ENCODE data around the gene PEX5L. TPM values are rescaled to one million over a fixed set of nuclear protein-coding genes. Genes with fewer than 3 reads are reported as not detected.

The PEX5L gene
- polyA plus RNA-seq, 1 experiment = 0.14 TPM

GRCh38 chr3:179921951-179922350, 114.8 kb downstream of the PEX5L start:
- CTCF ChIA-PET = no interaction called here
- Histone ChIP-seq H3K9me3 (ENCODE audit: control insufficient read depth, insufficient read depth, low read length) (no peaks in the 10 kb centered on the region), H3K4me3 (ENCODE audit: low read depth, low read length) (no peak overlapping the region), H3K27ac (ENCODE audit: low read depth, low read length) (no peak overlapping the region), H3K27me3 (ENCODE audit: control insufficient read depth, insufficient read depth, low read length) (no peaks in the 10 kb centered on the region)
- no peak for TF ChIP-seq CTCF (IDR thresholded peaks at IDR 0.05; ENCODE audit: low read depth, low read length)
- POLR2A ChIA-PET = no interaction called here
- DNase-seq (ENCODE audit: low read depth, low spot score) = no peak

DNA sequence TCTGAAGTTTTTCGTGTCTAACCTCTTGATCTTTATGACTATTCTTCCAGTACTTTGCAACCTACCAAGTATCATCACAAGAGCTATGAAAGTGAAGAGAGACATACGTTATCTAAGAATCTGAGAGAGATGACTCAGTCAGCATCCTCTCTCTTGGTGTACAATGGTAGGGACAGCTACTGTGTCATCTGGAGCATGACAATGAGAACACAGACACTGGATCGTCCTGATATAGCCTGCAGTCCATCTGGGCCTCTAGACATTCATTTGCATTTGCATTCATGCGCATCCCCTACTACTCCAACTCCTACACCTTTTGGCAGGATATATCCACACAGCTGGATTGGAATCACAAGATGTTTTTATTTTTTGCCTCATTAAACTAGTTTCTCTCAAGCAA, 115.2 kb downstream of the PEX5L start:
- TF ChIP-seq CTCF (IDR thresholded peaks at IDR 0.05; ENCODE audit: low read depth, low read length) = no peak
- no peak for DNase-seq (ENCODE audit: low read depth, low spot score)
- H3K4me3 ChIP-seq (ENCODE audit: low read depth, low read length) = no peak overlapping the region
- ChIA-PET CTCF (no interaction called here), POLR2A (no interaction called here)
- no peaks in the 10 kb centered on the region for H3K9me3 ChIP-seq (ENCODE audit: control insufficient read depth, insufficient read depth, low read length)
- H3K27ac ChIP-seq (ENCODE audit: low read depth, low read length) = no peak overlapping the region
- no peaks in the 10 kb centered on the region for H3K27me3 ChIP-seq (ENCODE audit: control insufficient read depth, insufficient read depth, low read length)

- H3K27me3 ChIP-seq (ENCODE audit: control insufficient read depth, insufficient read depth, low read length) = no peaks in the 10 kb centered on the region
- CTCF ChIA-PET = interaction anchor here (0.8 kb wide), 1 partner anchor 96 kb away, joined by 3 read pairs; no protein-coding TSS in a partner anchor
These were observed 128.8 kb downstream of the PEX5L start for GRCh38 chr3:179907784-179908482.

GRCh38 chr3:179902061-179902460, 134.7 kb downstream of the PEX5L start:
- CTCF ChIA-PET = no interaction called here
- no peak for DNase-seq (ENCODE audit: low read depth, low spot score)
- POLR2A ChIA-PET = no interaction called here

More at GRCh38 chr3:179907784-179908482, 128.8 kb downstream of the PEX5L start:
- TF ChIP-seq CTCF (IDR thresholded peaks at IDR 0.05; ENCODE audit: low read depth, low read length) = no peak
- Histone ChIP-seq H3K27ac (ENCODE audit: low read depth, low read length) (no peak overlapping the region), H3K4me3 (ENCODE audit: low read depth, low read length) (no peak overlapping the region), H3K9me3 (ENCODE audit: control insufficient read depth, insufficient read depth, low read length) (no peaks in the 10 kb centered on the region)
- POLR2A ChIA-PET = no interaction called here
- DNase-seq (ENCODE audit: low read depth, low spot score) = no peak

More at GRCh38 chr3:179902061-179902460, 134.7 kb downstream of the PEX5L start:
- Histone ChIP-seq H3K27ac (ENCODE audit: low read depth, low read length) (no peak overlapping the region), H3K9me3 (ENCODE audit: control insufficient read depth, insufficient read depth, low read length) (no peaks in the 10 kb centered on the region), H3K4me3 (ENCODE audit: low read depth, low read length) (no peak overlapping the region), H3K27me3 (ENCODE audit: control insufficient read depth, insufficient read depth, low read length) (no peaks in the 10 kb centered on the region)
- TF ChIP-seq CTCF (IDR thresholded peaks at IDR 0.05; ENCODE audit: low read depth, low read length) = no peak
